Inferior parietal cortex (tissue), 1 donor: Measurements from ENCODE around the gene AKAP6.

Experiments
- DNase-seq: peaks from one replicate; pipeline ENCODE4 v3.0.0-alpha.2; 2016; ENCODE audit errors: extremely low spot score

Gene AKAP6

DNA sequence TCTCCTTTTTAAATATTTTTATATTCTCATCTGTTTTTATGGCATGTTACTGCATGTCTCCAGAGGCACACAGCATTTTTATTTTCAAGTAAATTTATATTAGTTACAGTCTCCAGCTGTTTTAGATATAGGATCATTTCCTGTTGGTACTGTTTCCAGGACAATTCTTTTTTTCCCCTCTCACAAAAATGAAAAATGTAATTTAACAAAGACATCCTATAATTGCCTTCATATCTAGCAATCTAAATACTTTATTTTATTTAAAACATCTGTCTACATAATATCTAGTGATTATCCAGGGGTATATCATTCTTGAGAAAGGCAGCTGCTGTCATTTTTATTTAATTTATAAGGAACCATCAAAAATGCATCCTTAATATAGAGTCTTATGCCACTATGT is 337.2 kb downstream of the AKAP6 start:
- DNase-seq = no peak

GRCh38 chr14:32667287-32667686 is 338.2 kb downstream of the AKAP6 start:
- no peak for DNase-seq

DNA sequence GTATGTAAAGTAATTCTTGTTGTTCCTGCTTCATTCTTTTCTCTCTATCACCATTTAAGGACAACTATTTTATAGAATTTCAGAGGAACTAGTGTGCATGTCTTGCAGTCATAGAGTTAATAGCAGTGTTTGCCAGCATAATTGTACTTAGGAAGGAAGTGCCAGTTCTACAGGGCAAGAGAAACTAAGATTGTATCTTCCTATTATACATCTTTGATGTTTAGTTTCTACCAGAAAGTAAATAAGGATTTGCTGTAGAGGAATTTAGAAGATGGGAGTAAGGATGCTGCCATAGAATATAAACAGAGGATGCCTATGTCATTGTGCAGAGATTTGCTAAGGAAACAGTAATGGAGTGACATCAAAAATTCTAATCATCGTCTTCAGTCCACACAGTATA is 338.7 kb downstream of the AKAP6 start:
- DNase-seq = no peak

GRCh38 chr14:32669391-32669790 is 340.3 kb downstream of the AKAP6 start:
- no peak for DNase-seq

- no peak for DNase-seq
These were observed 346.3 kb downstream of the AKAP6 start for GRCh38 chr14:32675433-32675832.

DNA sequence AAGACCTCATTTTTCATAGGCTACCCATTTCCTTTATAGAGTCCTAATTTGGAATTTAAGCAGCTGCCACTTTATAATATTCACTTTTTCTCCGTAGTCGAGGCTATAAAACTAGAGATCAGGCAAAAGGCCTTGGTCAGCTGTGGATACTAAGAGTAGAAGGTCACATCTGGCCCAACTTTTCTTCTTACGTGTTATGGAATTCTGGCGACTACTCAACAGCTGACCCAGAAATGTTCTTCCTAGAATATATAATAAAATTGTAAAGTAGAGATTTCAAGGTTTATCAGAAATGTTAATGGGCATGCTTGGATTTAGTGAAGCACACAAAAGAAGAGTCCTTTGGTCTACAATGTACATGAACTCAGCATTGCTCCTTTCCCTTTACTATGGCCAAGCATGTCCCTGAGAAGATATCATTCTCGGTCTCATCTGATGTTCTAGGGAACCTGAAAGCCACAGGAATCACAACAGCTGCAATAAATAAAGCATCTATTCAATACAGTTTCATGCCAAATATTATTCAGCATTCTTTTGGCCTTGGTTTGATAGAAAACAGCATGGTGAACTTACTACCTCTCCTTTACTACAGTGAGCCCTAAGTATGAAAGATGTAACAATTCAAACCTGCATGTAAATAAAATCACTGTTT is 348.2 kb downstream of the AKAP6 start:
- no peak for DNase-seq

DNA sequence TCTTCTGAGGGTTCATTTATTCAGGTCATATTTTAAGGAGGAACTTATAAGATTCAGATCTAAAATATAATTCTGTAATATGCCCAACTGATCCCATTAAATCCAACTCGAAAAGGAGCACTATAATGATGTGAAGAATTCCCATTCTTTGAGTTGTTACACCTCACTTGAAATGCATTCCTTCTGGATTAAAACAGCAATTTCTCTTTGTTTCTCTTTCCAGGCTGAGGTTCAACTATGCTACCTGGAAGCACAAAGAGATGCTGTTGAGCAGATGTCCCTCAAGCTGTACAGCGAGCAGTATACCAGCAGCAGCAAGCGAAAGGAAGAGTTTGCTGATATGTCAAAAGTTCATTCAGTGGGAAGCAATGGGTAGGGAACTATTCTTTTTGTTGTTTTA is 349.0 kb downstream of the AKAP6 start:
- no peak for DNase-seq

GRCh38 chr14:32679927-32680612 is 351.0 kb downstream of the AKAP6 start:
- DNase-seq = no peak

DNA sequence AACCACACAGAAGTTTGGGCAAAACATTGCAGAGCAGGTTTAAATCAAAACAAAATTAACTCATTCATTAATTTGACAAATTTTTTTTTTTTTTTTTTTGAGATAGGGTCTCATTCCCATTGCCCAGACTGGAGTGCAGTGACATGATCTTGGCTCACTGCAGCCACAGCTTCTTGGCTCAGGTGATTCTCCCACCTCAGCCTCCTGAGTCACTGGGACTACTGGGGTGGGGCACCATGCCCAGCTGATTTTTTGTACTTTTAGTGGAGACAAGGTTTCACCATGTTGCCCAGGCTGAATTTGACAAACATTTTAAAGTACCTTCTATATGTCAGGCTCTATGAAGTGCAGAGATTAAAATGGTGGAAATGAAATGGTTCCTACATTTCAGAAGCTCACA is 352.5 kb downstream of the AKAP6 start:
- no peak for DNase-seq

DNA sequence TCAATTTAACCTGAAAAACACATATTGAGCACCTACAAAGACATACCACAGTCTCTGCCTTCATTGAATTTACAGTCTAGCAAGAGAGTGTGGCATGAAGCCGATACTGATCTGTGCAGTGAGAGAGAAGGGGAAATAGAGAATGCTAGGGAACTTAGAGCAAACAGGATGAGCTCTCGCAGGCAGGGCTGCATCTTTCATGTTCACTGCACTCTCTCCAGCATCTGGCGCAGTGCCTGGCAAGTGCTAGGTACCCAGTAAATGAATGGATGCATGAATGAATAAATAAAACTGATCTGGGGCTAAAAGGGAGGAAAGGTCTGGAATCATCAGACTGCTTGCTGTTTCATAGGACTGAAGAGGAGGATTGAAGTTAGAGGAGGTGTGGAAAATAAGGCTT is 353.1 kb downstream of the AKAP6 start:
- DNase-seq = no peak

DNA sequence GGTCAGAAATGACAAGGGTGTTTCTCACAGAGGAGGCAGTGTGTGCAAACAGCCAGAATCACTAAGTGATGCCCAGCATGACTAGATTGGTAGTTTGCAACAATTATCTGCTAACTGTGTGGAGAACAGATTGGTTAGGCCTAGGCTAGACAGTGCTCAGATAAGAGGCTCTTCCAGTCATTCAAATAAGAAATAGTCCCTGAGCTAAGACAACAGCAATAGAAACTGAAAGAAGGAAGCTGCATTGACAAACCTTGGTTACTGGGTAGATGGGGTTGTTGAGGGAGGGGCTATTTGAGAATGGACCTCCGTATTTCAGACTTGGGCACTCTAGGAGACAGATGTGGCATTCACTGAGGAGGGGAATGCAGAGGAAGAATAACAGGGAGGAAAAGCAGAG is 354.6 kb downstream of the AKAP6 start:
- no peak for DNase-seq

DNA sequence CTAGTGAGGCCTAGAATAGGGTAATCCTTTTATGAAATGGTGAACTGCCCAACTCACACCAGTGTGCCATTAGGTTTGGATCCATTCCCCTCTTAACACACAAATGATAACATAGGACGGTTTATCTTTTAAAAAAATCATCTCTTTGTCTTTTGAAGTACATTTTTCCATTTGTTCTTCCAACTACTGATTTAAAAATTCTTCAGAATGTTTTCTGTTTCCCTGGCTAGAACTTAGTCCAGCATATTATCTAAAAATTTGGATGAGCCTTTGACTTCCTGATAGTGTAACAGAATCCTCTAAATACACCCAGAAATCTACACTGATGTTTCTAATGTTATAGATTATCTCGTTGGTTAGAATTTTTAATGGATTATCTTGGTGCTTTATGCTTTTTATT is 359.8 kb downstream of the AKAP6 start:
- DNase-seq = no peak

- DNase-seq = no peak
These were observed 363.3 kb downstream of the AKAP6 start for GRCh38 chr14:32692441-32692840.

- DNase-seq = no peak
These were observed 364.0 kb downstream of the AKAP6 start for GRCh38 chr14:32693114-32693513.

DNA sequence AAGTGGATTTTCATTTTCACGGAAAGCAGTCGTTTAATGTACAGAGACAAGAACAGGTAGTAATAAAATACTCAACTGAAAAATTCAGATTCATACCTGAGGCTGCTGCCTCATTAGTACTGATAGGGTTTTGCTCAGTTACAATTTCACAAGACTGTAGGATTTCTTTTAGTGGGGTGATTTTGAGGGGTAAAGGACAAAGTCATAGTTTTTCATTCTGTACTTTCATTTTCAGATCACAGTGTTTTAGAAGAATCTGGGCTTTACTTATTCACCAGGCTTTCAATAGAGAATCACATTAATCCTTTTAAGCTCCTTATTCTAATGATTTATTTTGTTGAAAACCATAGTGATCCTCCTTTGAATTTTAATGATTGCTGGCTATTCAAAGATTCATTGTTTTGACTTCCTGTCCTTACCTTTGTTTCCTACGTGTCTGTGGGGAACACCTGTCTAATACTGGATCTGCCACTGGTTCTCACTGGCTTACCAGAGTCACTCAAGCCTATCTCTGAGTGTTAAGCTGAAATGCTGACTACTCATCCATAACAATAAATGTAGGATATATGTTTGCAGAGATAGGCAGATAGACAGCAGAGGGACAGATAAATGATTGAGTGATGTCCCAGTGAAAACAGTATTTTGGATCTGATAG is 365.8 kb downstream of the AKAP6 start:
- DNase-seq = no peak

DNA sequence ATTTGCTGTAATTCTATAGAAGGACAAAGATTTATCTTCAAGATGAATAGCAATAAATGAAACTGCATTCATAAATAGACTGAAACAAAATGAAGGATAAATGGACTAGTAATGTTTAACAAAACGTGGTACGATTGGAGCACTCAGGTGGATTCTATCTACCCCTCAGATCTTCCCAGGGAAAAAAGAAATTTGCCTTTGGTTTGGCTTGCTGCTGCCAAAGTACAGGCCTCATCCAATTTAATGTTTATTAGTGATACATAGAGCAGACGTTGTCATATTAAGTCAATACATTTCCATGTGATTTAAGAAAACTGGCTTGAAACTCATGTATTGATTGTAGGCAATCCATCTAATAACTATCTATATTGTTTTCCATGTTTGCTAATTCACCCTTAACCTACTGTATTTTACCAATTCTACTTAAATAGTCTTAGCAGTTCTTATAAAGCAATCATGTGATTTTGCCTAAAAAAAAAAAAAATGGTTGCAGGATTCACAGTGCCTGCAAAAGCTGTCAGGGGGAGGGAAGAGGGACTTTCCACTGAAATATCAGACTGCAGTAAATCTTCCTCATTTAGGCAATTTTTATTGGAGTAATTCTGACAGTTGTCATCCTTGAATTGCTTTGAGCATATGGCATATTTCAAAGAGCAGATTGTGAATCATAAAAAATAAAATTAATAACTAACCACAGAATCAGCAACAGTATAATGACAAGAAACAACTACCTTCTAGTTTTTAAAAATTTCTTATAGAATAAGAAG is 367.4 kb downstream of the AKAP6 start:
- DNase-seq = no peak

GRCh38 chr14:32697114-32697513 is 368.0 kb downstream of the AKAP6 start:
- DNase-seq = no peak

GRCh38 chr14:32697704-32698103 is 368.6 kb downstream of the AKAP6 start:
- DNase-seq = peak; percentile 47

GRCh38 chr14:32698831-32699230 is 369.7 kb downstream of the AKAP6 start:
- DNase-seq = no peak

DNA sequence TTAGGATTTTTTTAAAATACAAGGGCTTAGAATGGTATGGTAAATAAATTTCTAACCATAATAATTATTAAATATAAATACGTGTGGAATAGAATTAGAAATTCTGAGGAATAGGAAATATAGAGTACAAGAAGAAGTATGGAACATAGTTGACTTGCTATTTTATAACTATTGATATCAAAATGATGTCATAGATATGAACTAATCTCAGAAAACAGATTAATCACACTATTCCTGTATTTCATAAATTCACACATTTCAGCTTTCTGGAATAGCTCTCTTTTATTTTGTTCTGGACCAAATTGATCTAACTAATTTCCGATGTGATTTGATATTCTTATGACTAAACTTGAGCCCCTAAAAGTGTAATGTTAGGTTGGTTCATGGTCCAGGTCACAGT is 372.4 kb downstream of the AKAP6 start:
- no peak for DNase-seq

DNA sequence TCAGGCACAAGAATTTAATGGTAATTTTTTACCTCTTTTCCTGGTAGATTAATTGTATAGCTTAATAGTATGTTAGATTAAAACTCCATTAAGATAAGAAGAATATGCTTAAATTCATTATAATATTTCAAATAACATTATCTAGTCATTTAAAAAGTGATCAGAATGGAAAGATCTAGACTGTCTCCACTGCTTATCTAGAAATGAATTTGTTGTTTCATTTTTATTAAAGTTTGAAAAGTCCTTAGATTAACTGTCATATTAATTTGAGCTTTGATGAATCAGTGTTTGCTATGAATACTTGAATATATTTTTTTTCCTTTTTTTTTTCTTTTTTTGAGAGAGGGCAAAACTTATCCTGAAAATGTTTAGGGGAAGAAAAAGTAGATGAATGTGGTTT is 373.0 kb downstream of the AKAP6 start:
- DNase-seq = no peak

GRCh38 chr14:32702562-32702961 is 373.5 kb downstream of the AKAP6 start:
- DNase-seq = no peak
